ENCODE measurements around the gene GPS1.
A peak's percentile ranks its signal among the peaks of the same experiment; 100 is the strongest.

The GPS1 gene

GRCh38 chr17:82051776-82052637 lies at the start of gene GPS1, which contains the start of gene RFNG:
GPS1 (plus strand) TSS chr17:82051898; CDS start chr17:82051932, 34 bp downstream.
RFNG (minus strand) TSS chr17:82051811; CDS start chr17:82051766, 45 bp downstream.
- TF ChIP-seq Cebpa-rat (IDR thresholded peaks at IDR 0.05) = no peak
- Histone ChIP-seq H3K4me1 (peaks cover 28 to 43% (median 34%) of the 10 kb centered on the region in 10 experiments), H3K4me3 (peak within 1 kb of the TSS; percentile 94 to 99 (median 97)), H3K4me2 (peak within 1 kb of the TSS; percentile 92 to 100 (median 99)), H4K20me1 (peaks cover 0 to 61% (median 49%) of the 10 kb centered on the region in 11 experiments; a peak in 20 of 22 replicates), H3K36me3 (peaks cover 41 to 72% (median 67%) of the 10 kb centered on the region in 11 experiments), H3K9me3 (replicated peaks in 1 of 11) (no peaks in the 10 kb centered on the region), H3K9ac (peak within 1 kb of the TSS; percentile 82 to 94 (median 89)), H3K27me3 (no peaks in the 10 kb centered on the region), H3K27ac (peak within 1 kb of the TSS; percentile 63 to 81 (median 77))

GRCh38 chr17:82003411-82004381 lies 48.0 kb upstream of the GPS1 start:
- no peaks in the 10 kb centered on the region for H3K9me3 ChIP-seq (replicated peaks in 1 of 11)
- H3K9ac ChIP-seq = peak overlapping the region in 7 of 11 experiments; percentile 1 to 53 (median 24); a peak in 9 of 22 replicates
- H4K20me1 ChIP-seq = peaks cover 71 to 100% (median 91%) of the 10 kb centered on the region in 11 experiments; a peak in 21 of 22 replicates
- H3K36me3 ChIP-seq = peaks cover 0 to 3% (median 0%) of the 10 kb centered on the region in 11 experiments; a peak in 1 of 22 replicates
- H3K4me2 ChIP-seq = peak overlapping the region; percentile 45 to 99 (median 84)
- H3K4me1 ChIP-seq = peaks cover 47 to 96% (median 87%) of the 10 kb centered on the region in 10 experiments
- TF ChIP-seq Cebpa-rat (IDR thresholded peaks at IDR 0.05) = no peak
- peaks cover 0 to 64% (median 11%) of the 10 kb centered on the region in 11 experiments; a peak in 14 of 22 replicates for H3K27me3 ChIP-seq
- no peak overlapping the region; a peak in 1 of 20 replicates for H3K4me3 ChIP-seq
- peak overlapping the region in 4 of 11 experiments; percentile 22 to 55 (median 30); a peak in 6 of 22 replicates for H3K27ac ChIP-seq

- H3K9ac ChIP-seq = peak overlapping the region in 5 of 11 experiments; percentile 1 to 53 (median 24); a peak in 6 of 22 replicates
- no peak overlapping the region for H3K4me3 ChIP-seq
- H3K27me3 ChIP-seq = peaks cover 0 to 58% (median 11%) of the 10 kb centered on the region in 11 experiments; a peak in 14 of 22 replicates
- peaks cover 68 to 99% (median 85%) of the 10 kb centered on the region in 11 experiments; a peak in 21 of 22 replicates for H4K20me1 ChIP-seq
- H3K27ac ChIP-seq = 0 out of 22 replicates have a peak overlapping the region, but pooled peaks of 1 of the 11 experiments have one; percentile 55
- H3K4me2 ChIP-seq = peak overlapping the region; percentile 45 to 99 (median 84)
- peaks cover 47 to 95% (median 77%) of the 10 kb centered on the region in 10 experiments for H3K4me1 ChIP-seq
- TF ChIP-seq Cebpa-rat (IDR thresholded peaks at IDR 0.05) = no peak
- no peaks in the 10 kb centered on the region for H3K9me3 ChIP-seq (replicated peaks in 1 of 11)
- no peaks in the 10 kb centered on the region for H3K36me3 ChIP-seq
These were observed 46.9 kb upstream of the GPS1 start for GRCh38 chr17:82004517-82005455.

DNA sequence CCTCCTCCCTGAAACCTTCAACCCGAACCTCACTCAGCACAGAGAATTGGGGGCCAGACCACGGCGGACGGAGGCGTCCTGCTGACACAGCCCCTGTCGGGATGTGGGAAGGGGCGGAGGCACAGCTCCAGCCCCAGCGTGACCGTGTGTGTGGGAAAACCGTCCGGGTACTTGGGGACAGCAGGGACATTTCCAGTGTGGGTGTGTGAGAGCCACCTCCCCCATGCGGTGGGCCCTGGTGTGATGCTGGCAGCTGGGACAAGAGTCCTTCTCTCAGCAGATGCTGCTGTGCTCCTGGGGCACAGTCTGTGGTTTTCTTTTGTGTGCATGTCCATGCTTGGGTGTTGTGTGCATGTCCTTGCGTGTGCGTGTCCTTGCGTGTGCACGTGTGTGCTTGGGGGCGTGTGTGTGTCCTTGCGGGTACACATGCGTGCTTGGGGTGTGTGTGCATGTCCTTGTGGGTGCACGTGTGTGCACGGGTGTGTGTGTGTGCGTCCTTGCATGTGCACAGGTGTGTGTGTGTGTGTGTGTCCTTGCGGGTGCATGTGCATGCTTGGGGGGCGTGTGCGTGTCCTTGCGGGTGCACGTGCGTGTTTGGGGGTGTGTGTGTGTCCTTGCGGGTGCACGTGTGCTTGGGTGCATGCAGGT lies 45.9 kb upstream of the GPS1 start:
- H3K27ac ChIP-seq = no peak overlapping the region
- peak overlapping the region in 10 of 11 experiments; percentile 26 to 99 (median 86); a peak in 17 of 22 replicates for H3K4me2 ChIP-seq
- H3K36me3 ChIP-seq = no peaks in the 10 kb centered on the region
- peaks cover 37 to 89% (median 67%) of the 10 kb centered on the region in 10 experiments for H3K4me1 ChIP-seq
- H3K9ac ChIP-seq = no peak overlapping the region
- H3K27me3 ChIP-seq = peaks cover 0 to 48% (median 11%) of the 10 kb centered on the region in 11 experiments; a peak in 14 of 22 replicates
- H3K4me3 ChIP-seq = no peak overlapping the region
- no peak for TF ChIP-seq Cebpa-rat (IDR thresholded peaks at IDR 0.05)
- H4K20me1 ChIP-seq = peaks cover 58 to 92% (median 74%) of the 10 kb centered on the region in 11 experiments; a peak in 21 of 22 replicates
- no peaks in the 10 kb centered on the region for H3K9me3 ChIP-seq (replicated peaks in 1 of 11)

- Histone ChIP-seq H3K4me1 (peaks cover 28 to 88% (median 63%) of the 10 kb centered on the region in 10 experiments), H3K27me3 (peaks cover 0 to 43% (median 15%) of the 10 kb centered on the region in 11 experiments; a peak in 17 of 22 replicates), H4K20me1 (peaks cover 50 to 90% (median 68%) of the 10 kb centered on the region in 11 experiments; a peak in 21 of 22 replicates), H3K36me3 (no peaks in the 10 kb centered on the region; a peak in 1 of 22 replicates), H3K9ac (no peak overlapping the region; a peak in 1 of 22 replicates), H3K9me3 (replicated peaks in 1 of 11) (no peaks in the 10 kb centered on the region), H3K27ac (no peak overlapping the region), H3K4me2 (peak overlapping the region in 9 of 11 experiments; percentile 15 to 93 (median 71); a peak in 15 of 22 replicates), H3K4me3 (no peak overlapping the region)
- TF ChIP-seq Cebpa-rat (IDR thresholded peaks at IDR 0.05) = no peak
These were observed 45.0 kb upstream of the GPS1 start for GRCh38 chr17:82006468-82007227.

DNA sequence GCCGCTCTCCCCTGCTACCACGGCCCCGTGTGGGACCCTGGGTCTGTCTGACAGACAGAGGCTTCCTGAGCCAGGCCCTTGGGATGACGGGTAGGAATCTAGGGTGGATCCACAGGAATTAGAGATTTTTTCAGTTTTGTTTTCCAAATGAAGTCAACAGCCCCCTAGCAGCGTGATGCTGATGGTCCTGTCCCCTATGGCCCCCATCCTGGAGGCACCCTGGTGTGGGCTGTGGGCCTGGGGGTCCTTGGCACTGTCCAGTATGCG lies 44.5 kb upstream of the GPS1 start:
- Histone ChIP-seq H4K20me1 (peaks cover 46 to 90% (median 68%) of the 10 kb centered on the region in 11 experiments; a peak in 21 of 22 replicates), H3K9ac (peak overlapping the region in 4 of 11 experiments; percentile 8 to 50 (median 10); a peak in 2 of 22 replicates), H3K4me3 (no peak overlapping the region; a peak in 1 of 20 replicates), H3K27ac (no peak overlapping the region), H3K36me3 (no peaks in the 10 kb centered on the region; a peak in 1 of 22 replicates), H3K27me3 (peaks cover 0 to 43% (median 21%) of the 10 kb centered on the region in 11 experiments; a peak in 18 of 22 replicates), H3K9me3 (replicated peaks in 1 of 11) (no peaks in the 10 kb centered on the region), H3K4me1 (peaks cover 28 to 88% (median 63%) of the 10 kb centered on the region in 10 experiments), H3K4me2 (peak overlapping the region in 9 of 11 experiments; percentile 15 to 93 (median 71); a peak in 16 of 22 replicates)
- TF ChIP-seq Cebpa-rat (IDR thresholded peaks at IDR 0.05) = no peak
